COR-L47 (cell line): ENCODE results near the gene GRID1.

ENCODE experiments used
- DNase-seq: peaks from one replicate; lab custom pipeline; 2025; lab: John Stamatoyannopoulos, UW

GRID1 gene

DNA sequence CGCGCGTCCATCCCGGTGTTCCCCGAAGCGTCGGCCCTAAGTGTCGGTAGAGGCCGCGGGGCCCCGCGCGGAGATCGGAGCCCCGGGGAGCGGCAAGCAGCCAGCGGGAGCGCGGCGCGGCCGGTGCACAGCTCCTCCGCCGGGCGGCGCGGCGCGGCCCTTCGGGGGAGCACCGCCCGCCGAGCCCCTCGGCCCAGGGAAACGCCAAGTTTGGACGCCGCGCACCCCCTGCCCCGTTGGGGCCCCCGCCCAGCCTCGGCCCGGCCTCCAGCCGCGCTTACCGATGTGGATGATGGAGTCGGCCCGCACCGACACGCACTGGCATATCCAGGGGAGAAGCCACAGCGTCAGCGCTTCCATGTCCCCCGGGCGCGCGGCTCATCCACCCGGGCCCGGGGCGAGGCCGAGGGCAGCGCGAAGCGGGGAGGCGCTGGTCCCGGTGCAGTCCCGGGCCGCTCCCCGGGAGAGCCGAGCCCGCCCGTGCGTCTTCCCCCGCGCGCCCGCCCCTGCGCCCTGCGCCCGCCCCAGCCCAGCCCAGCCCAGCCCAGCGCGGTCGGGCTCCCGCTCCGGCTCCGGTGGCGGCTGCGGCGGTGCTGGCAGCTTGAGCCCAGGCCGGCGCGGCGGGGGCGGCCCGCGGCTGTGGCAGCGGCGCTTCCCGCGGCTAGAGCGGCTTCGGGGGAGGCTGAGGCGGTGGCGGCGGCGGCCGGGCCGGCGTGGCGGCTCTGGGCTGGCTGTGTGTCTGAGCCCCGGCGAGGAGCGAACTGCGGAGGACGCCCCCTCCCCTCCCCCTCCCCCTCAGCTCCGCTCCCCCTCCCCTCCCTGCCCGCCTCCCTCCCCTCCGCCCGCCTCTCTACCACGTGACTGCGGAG is at the start of gene GRID1:
GRID1 (minus strand) TSS at position 763 of the 869 bp plus-strand sequence.
- DNase-seq, result no peak

DNA sequence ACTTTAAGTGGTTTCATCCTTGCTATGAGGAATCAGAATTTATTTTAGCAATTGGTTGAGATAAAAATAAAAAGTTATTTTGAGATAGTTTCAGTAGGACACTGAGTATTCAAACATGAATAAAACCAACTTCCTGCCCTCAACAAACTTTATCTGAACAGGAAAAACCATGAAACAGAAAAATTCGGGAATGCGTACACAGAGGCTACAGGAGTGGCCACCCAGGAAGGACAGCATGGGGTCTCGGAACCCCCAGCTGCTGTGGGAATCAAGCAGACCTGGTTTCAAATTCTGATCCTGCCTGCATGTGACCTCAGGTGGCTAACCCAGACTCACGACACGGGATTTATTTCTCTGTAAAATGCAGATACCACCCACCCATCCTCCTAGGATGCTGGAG is 49.0 kb upstream of the GRID1 start:
- DNase-seq, result no peak

DNA sequence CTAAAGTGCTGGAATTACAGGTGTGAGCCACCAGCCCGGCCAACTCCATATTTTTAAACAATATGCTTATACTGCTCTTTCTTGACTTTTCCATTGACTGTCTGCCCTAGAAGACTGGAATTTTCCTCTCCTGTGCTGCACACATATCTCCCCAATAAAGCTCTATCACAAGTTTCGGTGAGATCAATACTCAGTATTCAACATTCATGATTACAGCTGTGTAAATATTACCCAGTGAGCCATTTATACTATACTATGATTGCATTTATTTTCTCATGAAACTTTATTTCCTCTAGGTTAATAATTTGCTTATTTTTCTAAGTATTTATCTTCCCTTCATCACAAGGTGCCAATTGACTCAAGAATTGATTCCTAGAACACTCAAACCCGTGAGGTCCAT is 48.5 kb upstream of the GRID1 start:
- no peak for DNase-seq

DNA sequence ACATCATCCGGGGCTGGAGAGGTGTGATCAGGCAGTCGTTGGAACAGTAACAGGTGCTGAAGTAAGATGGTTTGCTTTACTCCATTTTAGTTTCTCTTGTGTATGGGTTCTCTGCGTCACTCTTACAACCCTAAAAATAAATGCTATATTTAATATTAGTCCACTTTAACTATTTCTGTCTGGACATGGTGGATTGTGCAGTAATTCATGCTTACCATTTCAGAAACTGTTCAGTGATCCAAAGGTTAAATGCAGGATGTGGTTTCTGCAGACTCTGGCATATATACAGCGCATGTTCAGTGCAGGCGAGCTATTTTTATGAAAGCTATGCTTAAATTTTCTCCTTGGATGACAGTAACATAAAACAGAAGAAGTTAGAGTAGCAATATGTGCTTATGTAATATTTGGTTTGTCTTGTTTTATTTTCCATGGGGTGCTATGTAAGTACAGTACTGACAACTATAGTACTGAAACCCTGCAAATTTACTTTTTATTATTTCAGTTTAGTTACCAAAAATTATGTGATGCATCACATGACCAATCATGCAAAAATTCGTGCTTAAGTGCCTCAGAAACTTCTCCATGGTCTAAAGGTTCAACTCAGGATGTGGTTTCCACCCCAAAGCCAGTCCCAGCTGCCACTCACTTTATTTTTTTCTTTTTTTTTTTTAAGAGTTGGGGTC is 46.6 kb upstream of the GRID1 start:
- DNase-seq, result no peak

DNA sequence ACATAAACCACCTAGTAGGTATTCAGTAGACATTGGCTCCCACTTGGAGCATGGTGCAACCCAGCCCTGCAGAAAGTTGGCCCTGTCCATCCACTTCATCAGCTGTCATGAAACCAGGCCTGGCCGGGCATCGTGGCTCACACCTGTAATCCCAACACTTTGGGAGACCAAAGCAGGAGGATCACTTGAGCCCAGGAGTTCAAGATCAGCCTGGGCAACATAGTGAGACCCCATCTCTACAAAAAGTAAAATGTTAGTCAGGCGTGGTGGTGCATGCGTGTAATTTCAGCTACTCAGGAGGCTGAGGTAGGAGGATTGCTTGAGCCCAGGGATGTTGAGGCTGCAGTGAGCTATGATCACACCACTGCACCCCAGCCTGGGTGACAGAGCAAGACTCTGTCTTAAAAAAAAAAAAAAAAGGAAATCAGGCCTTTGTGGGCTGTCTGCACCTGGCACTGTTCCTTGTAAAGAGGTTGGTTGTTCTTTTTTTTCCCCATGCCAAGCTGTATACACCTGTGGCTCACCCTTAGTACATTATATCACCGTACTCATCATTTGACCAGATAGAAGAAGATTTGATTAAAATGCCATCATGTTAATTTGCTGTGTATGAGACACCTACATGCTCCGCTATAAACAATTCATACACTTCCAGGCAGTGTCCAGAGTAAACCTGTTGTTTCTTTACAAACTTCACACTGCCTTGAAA is 45.4 kb upstream of the GRID1 start:
- DNase-seq, result no peak

DNA sequence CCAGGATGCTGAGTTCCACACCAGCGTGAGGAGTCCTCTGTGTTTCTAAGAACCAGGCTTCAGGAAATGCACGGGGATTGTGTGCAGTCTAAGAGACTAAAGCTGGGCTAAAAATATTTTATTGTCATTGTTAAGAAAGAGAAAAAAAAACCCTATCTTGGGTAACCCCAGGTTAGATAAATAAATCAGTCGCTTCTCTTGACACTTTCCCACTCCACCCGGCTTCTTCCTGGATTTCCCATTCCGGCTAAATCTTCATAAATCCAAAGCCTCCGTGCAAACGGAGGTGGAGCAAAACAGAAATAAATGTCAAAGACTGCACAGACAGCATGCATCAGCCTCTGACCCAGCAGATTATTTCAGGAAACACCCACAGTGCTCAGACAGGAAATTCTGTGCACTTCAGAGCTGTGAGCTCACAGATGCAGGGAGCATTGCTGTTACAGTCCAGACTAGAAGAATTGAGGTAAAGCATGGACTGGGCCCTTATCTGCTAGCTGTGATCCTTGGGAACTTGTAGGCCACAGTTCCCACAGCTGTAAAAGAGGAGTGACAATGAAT is 44.8 kb upstream of the GRID1 start:
- DNase-seq, result no peak

DNA sequence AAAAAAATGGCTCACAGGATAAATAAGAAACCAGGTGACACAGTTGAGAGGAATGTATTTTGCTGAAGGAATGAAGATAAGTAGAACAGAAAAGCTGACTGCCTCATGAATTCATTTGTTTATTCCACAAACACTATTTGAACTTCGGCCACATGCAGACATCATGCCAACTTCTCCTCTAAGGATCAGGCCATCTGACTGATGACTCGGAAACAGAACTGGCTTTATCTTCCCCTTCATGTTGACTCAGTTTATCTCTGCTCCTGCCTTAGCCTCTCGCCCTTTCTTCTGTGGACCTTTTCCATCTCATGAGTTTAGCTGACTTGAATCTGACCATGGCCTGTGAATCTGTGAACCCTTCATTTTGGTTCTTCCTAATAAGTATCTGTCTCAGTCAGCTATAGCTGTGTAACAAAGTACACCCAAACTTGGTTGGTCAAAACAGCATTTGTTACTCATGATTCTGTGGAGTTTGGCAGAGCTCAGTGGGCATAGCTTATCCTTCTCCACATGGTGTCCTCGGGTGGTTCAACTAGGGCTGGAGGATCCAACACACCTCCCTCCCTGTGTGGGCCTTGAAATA is 44.0 kb upstream of the GRID1 start:
- no peak for DNase-seq

DNA sequence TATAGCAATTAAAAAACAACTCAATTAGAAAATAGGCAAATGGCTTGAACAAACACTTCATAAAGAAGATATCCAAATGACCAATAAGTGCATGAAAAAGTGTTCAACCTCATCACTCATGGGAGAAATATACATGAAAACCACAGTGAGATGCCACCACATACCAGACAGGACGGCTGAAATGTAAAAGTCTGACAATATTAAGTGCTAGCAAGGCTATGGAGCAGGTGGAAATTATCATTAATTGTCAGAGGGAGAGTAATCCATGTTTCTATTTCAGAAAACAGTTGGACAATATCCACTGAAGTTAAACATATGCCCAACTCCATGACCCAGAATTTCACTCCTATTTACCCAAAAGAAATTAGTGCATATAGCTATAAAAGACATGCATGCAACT is 42.6 kb upstream of the GRID1 start:
- DNase-seq, result no peak

DNA sequence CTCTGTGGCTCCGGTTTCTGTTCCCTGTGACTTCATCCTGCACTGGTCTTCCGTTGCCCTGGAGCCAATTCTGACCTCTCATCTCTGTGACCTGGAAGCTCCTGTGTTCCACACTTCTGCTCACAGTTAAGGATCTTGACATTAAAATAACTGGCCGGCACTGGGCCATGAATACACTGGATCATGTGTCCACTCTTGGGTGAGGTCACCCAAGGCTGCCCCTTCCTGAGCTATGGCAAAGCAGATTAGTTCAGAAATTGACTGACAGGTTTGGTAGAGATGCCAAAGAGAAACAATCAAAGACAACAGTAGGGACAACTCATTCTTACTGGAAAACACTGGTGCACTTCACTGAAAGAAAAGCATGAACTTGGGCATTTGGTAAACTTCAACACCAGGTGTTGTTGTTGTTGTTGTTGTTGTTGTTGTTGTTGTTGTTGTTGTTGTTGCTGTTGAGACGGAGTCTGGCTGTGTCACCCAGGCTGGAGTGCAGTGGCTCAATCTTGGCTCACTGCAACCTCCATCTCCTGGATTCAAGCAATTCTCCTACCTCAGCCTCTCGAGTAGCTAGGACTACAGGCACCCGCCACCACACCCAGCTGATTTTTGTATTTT is 36.7 kb upstream of the GRID1 start:
- DNase-seq, result no peak

DNA sequence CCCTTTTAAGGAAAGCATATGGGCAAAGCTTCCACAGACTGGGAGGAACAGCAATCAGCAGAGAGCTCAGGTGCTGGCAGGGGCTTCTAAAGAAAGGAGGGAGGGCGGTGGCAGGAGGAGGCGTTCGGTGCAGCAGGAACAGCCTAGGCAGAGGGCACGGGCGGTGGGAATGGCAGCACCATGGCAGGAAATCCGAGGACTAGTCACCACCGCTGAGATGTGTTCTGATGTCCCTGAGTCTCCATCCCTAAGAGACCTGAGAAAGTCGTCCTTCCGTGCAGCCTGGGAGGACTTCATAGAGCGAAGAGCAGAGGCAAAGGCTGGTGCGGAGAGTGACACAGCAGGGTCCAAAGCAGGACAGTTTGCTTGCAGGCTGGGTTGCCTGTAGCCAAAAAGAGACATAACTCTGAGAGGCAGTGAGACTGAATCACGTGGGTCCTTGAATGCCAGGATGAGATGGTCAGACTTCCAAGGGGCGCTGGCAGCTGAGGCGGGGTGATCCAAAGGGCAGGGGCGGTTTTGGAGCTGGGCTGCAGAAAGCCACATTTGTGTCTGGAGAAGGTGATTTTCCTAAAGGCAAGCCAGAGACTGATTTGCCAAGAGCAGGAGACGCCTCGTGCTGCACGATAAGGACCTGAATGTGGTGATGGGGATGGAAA is 35.8 kb upstream of the GRID1 start:
- no peak for DNase-seq

DNA sequence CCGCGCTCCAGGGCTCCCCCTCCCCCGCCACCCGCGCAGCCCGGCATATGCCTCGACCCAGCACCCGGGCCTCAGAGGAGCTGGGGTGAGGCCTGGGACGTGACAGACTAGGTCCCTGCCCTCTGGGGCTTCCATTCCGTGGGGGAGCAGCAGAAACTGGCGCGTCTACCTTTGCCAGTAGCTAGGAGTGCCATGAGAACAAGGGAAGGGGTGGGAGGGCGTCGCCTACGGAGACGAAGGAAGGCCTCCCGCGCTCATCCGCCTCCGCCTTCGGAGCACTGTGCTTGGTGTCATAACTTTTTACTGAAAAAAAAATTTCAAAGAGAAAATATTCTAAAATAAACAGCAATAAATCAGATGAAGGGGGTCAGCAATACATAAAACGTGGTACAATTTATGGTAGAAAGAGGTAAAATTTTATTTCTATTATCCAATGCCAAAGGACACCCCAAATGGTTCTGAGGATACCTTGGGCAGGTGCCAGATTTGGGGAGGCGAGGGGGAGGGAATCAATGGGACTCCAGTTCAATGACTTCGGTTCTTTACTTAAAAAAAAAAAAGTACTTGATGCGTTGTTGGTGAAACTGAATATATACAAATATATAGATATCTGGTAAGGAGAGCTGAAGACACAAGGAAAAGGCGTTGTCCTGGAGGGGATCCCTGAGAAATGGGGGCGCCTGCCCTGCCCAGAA is 35.1 kb upstream of the GRID1 start:
- DNase-seq, result no peak

DNA sequence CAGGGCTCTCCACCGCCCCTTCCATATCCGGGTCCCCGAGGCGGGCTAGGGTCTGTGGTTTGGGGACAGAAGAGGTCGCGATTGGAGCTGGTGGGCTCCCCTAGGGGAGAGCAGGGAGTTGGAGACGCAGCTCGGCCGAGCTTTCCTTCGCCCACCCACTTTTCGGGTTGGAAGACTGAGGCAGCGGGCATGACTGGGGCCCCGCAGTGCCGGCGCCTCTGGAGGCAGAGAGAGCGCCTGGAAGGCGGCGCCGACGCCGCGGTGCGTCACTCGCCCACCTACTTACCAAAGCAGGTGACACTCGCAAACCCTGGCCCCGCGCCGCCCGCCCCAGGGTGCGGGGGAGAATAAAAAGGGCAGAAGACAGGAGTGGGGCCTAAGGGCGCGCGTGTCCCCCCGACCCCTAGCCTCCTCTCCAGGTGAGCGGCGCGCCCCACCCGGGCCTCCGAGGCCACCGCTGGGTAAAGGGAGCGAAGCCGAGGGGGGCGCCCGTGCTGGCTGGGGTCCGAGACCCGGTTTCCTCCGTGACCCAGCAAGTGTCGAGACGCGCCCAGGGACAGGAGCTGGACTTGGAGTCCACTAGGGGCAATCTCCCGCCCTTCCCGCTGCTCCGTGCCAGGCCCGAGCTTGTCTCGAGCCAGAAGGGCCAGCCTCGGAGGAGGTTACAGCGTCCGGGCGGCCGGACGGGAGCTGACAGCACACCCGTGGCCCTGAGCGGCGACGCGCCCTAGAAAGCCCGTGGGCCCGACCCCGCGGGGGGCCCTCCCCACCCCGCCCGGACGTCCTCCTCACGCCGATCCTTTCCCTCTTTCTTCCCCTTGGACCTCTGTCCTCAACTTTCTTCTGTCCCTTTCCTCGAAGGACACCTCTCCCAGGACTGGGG is 34.4 kb upstream of the GRID1 start:
- DNase-seq, result no peak

DNA sequence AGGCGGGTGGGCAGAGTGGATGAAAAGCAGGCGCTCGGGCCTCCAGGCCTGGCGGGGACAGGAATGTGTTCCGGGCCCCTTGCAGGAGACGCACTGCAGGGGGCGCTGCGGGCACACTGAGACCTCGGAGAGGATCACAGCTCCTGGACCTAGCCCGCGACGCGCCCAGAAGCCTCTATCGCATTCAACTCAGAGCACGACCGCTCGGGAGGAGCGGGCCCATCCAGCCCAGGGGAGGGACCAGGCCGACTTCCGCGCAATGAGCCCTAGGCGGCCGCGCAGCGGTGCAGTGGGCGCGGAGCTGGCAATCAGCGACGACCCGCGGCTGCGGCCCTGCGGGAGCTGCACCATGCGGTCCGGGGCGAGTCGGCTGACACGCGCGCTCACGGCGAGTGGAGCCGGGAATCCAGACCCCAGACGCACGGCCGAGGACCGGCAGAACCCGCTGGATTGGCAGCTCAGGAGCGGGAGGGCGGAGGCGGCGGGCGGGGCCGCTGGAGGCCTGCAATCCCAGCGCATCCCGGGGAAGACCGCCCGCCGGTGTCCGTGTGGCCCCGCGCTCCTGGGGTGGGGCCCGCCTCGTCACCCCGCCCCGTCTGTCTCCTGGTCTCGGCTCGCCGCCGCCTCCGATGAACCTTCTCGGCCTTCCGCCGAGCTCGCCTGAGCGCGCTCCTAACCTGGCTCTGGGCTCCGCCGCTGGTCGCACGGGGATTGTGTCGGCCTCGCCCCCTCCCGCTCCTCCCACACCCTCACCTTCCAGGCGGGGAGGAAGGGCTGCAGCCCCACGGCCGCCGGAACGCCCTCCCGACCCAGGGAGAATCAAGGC is 33.5 kb upstream of the GRID1 start:
- DNase-seq, result peak; percentile 85

DNA sequence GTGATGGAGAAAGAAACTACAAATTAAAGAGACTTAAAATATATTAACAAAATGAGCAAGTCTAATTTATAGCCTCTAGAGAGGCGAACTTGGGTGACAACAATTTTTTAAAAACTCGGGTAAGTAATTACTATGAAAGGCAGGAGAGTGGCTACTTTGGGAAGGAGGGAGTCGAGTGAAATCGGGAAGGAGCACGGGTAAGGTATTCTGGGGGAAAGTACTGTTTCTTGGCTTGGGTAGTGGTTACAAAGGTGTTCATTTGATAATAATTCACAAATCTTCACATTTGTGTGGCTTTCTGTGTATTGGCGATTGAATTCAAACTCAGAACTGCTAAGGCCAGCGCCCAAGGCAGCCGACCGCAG is 32.9 kb upstream of the GRID1 start:
- no peak for DNase-seq

DNA sequence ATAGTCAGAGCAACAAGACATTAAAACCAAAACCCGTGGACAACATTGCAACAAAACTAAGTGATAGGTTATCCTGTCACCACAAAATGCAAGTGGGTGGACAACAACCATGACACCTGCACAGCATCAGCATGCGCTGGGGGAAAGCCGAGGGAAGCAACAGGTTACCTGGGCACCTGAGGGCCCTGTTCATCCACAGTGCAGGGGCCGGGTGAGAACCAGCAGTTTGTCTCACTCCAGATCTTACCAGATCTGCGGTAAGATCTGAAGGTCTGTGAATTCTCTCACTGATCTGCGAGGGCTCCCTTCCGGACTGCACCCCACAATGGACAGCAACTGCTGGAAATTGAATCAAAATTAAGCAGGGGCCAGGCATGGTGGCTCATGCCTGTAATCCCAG is 30.5 kb upstream of the GRID1 start:
- DNase-seq, result no peak

DNA sequence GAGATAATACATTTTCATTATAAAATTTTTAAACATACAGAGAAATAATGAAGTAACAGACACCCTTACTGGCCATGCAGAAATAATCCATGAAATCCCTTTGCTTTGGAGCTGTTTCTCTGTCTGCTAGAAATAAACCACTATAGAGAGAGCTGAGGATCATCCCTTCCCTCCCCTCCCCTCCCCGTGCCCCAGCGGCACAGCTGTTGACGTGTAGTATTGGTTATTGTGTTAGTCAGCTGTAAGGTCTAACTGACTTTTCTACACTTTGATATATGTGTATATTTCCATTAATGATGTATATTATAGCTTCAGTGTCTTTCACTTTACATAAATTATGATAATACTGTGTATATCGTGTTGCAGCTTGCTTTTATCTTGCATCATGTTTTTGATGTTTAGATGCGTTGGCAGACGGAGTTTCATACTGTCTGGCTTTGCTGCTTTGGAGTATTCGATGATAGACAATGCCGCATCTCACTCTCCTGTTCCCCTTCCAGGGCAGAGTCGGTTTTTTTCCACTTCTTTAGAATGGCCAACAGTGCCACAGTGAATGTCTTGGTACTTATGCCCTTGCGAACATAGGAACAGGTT is 27.4 kb upstream of the GRID1 start:
- DNase-seq, result no peak

DNA sequence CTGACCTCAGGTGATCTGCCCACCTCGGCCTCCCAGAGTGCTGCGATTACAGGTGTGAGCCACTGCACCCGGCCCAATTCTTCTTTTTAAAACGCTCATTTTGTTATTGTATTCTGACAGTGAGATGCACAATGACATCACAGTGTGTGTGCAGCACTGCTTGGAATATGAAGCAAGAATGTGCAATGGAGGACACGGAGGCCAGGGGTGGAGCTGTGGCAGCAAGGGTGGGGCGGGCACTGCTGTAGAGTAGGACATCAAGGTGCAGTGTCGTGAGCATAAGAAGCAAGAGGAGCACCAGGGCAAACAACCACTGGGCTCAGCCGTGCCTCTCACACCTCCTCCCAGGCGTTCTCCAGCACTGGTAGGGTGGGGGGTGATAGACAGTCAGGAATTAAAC is 26.8 kb upstream of the GRID1 start:
- DNase-seq, result no peak

DNA sequence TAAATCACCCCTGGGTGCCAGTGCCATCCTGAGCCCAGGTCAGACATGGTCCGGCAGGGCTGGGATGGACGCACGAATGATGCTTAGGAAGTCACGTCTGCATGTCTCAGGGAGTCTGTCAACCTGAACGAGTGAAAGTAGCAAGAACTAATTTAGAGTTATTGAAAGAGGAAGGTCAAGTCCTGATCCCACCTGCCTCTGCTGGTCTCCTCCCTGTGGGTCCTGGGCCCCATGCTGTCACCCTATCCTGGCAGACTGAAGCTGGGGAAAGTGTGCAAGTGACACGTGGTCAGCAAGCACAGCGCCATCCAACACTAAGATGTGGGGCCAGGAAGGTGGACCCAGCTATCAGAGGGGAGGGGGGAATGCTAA is 26.1 kb upstream of the GRID1 start:
- DNase-seq, result no peak
